Measurements from ENCODE around the gene RUNX2.

GRCh38 chr6:45375449-45375848 is 47.3 kb downstream of the RUNX2 start:
- TF ChIP-seq POLR2A (IDR thresholded peaks at IDR 0.05; ENCODE audit: low read depth, low read length) = no peak
- TF ChIP-seq TAF1 (IDR thresholded peaks at IDR 0.05; ENCODE audit: borderline replicate concordance, low read depth, low read length) = no peak
